ENCODE results near the gene INHBE.

Gene INHBE

DNA sequence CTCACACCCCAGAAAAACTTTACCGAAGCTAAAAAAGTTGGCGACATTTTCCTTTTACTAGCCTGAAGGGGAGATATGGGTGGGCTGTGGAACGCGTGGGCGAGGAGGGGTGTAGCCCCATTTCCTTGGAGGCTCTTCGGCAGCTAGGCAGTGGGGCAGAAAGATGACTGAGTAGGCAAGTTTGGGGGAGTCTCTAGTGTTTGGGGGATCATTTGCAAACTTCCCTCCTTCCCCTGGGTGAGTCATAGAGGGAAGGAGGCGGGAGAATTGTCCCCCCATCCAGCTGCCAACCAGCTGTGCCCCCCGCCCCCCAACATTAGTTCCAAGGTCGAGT lies 6.8 kb downstream of the INHBE start:
- 0% methylated on average over 6 of the region's 9 CpGs for WGBS
- no peaks in the 10 kb centered on the region for H3K36me3 ChIP-seq (ENCODE audit: control insufficient read depth in 1 of 2, insufficient read depth in 2 of 2, low read depth in 1 of 2, low read length in 2 of 2)
- H3K4ac ChIP-seq (ENCODE audit: low read depth in 1 of 2, low read length in 2 of 2), result no peak overlapping the region
- H3K27me3 ChIP-seq (ENCODE audit: control insufficient read depth in 1 of 2, insufficient read depth in 1 of 2, low read length in 2 of 2), result peaks cover 19 to 46% of the 10 kb centered on the region in 2 experiments
- H2BK15ac ChIP-seq (ENCODE audit: low read depth, poor library complexity, severe bottlenecking), result peak overlapping the region; percentile 19
- H3K79me1 ChIP-seq (replicated peaks; ENCODE audit: low read length, poor library complexity, severe bottlenecking), result peaks cover 2% of the 10 kb centered on the region
- peak overlapping the region; percentile 75 for H4K8ac ChIP-seq (ENCODE audit: low read length)
- peak overlapping the region in 1 of 2 experiments; percentile 66 for H3K23ac ChIP-seq (ENCODE audit: low read length in 2 of 2)
- H4K91ac ChIP-seq (ENCODE audit: low read length), result no peak overlapping the region
- peak overlapping the region; percentile 23 for H2AFZ ChIP-seq (ENCODE audit: low read depth, low read length)
- peak overlapping the region; percentile 26 for H2AK5ac ChIP-seq (ENCODE audit: low read length, severe bottlenecking)
- H3K4me3 ChIP-seq (ENCODE audit: insufficient read depth in 1 of 2, low read depth in 1 of 2, low read length in 2 of 2), result peak overlapping the region; percentile 68 to 82
- H3K27ac ChIP-seq (ENCODE audit: low read length, poor library complexity, severe bottlenecking), result no peak overlapping the region
- peaks cover 12% of the 10 kb centered on the region for H3K4me1 ChIP-seq (ENCODE audit: control insufficient read depth, insufficient read depth, low read depth, low read length)
- H3K4me2 ChIP-seq (ENCODE audit: low read length, poor library complexity, severe bottlenecking), result peak overlapping the region; percentile 99
- H3K14ac ChIP-seq (ENCODE audit: low read length in 2 of 2), result no peak overlapping the region
- no peak for DNase-seq
- peak overlapping the region; percentile 55 for H3K9ac ChIP-seq (ENCODE audit: low read length)
- peak overlapping the region; percentile 53 to 80 for H2BK12ac ChIP-seq (ENCODE audit: low read length in 2 of 2)
- no peaks in the 10 kb centered on the region for H3K9me3 ChIP-seq (ENCODE audit: control insufficient read depth, low read length)
- peak overlapping the region; percentile 65 to 97 for H3K18ac ChIP-seq (ENCODE audit: low read depth in 1 of 2, low read length in 2 of 2)
- H2BK5ac ChIP-seq (ENCODE audit: low read depth, low read length, poor library complexity, severe bottlenecking), result no peak overlapping the region
- no peak overlapping the region for H2BK120ac ChIP-seq (ENCODE audit: low read depth, low read length)

DNA sequence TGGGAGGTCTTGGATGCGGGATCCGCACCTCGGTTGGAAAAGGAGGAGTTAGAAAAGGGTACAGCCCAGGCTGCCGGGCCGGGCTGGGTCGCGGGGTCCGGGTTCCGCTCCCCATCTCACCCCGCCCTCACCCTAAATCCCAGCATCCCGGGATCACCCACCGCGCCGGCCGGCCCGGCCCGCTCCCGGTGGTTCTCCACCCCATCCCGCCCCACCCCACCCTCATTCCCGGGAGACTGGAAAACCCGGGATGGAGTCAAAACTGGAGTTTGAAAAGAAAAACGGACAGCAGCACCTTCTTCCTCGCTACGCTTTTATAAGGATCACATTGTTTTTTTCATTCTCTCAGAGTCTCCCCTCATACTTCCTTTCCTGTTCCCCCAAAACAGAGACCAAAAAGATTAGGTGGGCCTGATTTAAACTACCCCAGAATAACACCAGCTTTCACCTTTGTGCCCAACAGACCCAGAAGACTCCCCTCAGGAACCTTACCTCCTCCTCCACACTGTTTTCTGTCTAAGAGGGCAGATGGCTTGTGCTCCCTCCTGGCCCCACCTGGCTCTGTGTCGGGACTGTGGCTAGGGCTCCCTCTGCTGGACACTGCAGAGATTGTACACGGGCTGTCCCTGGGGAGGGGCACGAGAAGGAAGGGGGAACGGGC lies 7.3 kb downstream of the INHBE start:
- peak; percentile 93 for DNase-seq
- no peak overlapping the region for H3K14ac ChIP-seq (ENCODE audit: low read length in 2 of 2)
- no peak overlapping the region for H2AK5ac ChIP-seq (ENCODE audit: low read length, severe bottlenecking)
- peak overlapping the region; percentile 55 for H3K9ac ChIP-seq (ENCODE audit: low read length)
- H3K4me3 ChIP-seq (ENCODE audit: insufficient read depth in 1 of 2, low read depth in 1 of 2, low read length in 2 of 2), result peak overlapping the region; percentile 68 to 82
- H2BK5ac ChIP-seq (ENCODE audit: low read depth, low read length, poor library complexity, severe bottlenecking), result no peak overlapping the region
- under 1% methylated on average over 24 of the region's 28 CpGs for WGBS
- H3K18ac ChIP-seq (ENCODE audit: low read depth in 1 of 2, low read length in 2 of 2), result peak overlapping the region; percentile 29 to 97
- H2AFZ ChIP-seq (ENCODE audit: low read depth, low read length), result peak overlapping the region; percentile 23
- H2BK15ac ChIP-seq (ENCODE audit: low read depth, poor library complexity, severe bottlenecking), result peak overlapping the region; percentile 57
- peak overlapping the region in 1 of 2 experiments; percentile 12 for H2BK12ac ChIP-seq (ENCODE audit: low read length in 2 of 2)
- H3K4ac ChIP-seq (ENCODE audit: low read depth in 1 of 2, low read length in 2 of 2), result no peak overlapping the region
- no peak overlapping the region for H4K91ac ChIP-seq (ENCODE audit: low read length)
- H3K36me3 ChIP-seq (ENCODE audit: control insufficient read depth in 1 of 2, insufficient read depth in 2 of 2, low read depth in 1 of 2, low read length in 2 of 2), result no peaks in the 10 kb centered on the region
- no peak overlapping the region for H2BK120ac ChIP-seq (ENCODE audit: low read depth, low read length)
- H3K27ac ChIP-seq (ENCODE audit: low read length, poor library complexity, severe bottlenecking), result peak overlapping the region; percentile 74
- no peak overlapping the region for H3K23ac ChIP-seq (ENCODE audit: low read length in 2 of 2)
- no peak overlapping the region for H4K8ac ChIP-seq (ENCODE audit: low read length)
- H3K4me1 ChIP-seq (ENCODE audit: control insufficient read depth, insufficient read depth, low read depth, low read length), result peaks cover 12% of the 10 kb centered on the region
- peak overlapping the region; percentile 99 for H3K4me2 ChIP-seq (ENCODE audit: low read length, poor library complexity, severe bottlenecking)
- H3K79me1 ChIP-seq (replicated peaks; ENCODE audit: low read length, poor library complexity, severe bottlenecking), result peaks cover 2% of the 10 kb centered on the region
- peaks cover 24 to 51% of the 10 kb centered on the region in 2 experiments for H3K27me3 ChIP-seq (ENCODE audit: control insufficient read depth in 1 of 2, insufficient read depth in 1 of 2, low read length in 2 of 2)
- H3K9me3 ChIP-seq (ENCODE audit: control insufficient read depth, low read length), result no peaks in the 10 kb centered on the region

DNA sequence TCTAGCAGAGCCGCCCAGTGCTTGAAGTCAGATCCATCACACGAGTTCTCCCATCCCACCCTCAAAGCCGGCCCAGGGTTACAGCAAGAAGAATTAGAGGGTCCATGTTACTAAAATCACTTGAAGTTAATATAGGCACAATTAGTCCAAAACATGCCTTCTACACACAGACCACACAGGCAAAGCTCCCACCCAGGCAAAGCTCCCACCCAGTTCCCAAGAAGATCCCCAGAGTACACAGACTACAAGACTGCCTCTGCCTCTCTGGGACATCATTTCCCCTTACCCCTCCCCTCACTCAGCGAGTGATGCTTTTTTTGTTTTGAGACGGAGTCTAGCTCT lies 7.8 kb downstream of the INHBE start:
- WGBS, result 45% methylated on average over 4 of the region's 5 CpGs
- H3K18ac ChIP-seq (ENCODE audit: low read depth in 1 of 2, low read length in 2 of 2), result no peak overlapping the region

DNA sequence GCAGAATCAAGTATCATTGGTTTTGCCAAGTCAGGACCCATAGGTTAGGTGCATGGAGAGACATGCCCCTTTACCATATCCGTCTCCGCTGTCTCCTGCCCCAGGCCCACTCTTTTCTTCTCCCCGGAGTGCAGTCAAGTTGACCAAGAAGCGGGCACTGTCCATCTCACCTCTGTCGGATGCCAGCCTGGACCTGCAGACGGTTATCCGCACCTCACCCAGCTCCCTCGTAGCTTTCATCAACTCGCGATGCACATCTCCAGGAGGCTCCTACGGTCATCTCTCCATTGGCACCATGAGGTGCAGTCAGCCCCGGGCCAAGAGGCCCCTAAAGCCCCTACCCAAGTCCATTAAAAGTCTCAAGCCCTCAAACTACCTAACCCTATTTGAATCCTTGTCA lies 9.5 kb downstream of the INHBE start:
- Histone ChIP-seq H2BK15ac (ENCODE audit: low read depth, poor library complexity, severe bottlenecking) (no peak overlapping the region), H3K14ac (ENCODE audit: low read length in 2 of 2) (no peak overlapping the region), H3K36me3 (ENCODE audit: control insufficient read depth in 1 of 2, insufficient read depth in 2 of 2, low read depth in 1 of 2, low read length in 2 of 2) (no peaks in the 10 kb centered on the region), H3K4me1 (ENCODE audit: control insufficient read depth, insufficient read depth, low read depth, low read length) (peaks cover 10% of the 10 kb centered on the region), H2BK5ac (ENCODE audit: low read depth, low read length, poor library complexity, severe bottlenecking) (no peak overlapping the region), H3K79me1 (replicated peaks; ENCODE audit: low read length, poor library complexity, severe bottlenecking) (peaks cover 2% of the 10 kb centered on the region), H3K18ac (ENCODE audit: low read depth in 1 of 2, low read length in 2 of 2) (no peak overlapping the region), H4K8ac (ENCODE audit: low read length) (no peak overlapping the region), H3K4me2 (ENCODE audit: low read length, poor library complexity, severe bottlenecking) (no peak overlapping the region), H2BK12ac (ENCODE audit: low read length in 2 of 2) (no peak overlapping the region), H3K23ac (ENCODE audit: low read length in 2 of 2) (no peak overlapping the region), H3K27me3 (ENCODE audit: control insufficient read depth in 1 of 2, insufficient read depth in 1 of 2, low read length in 2 of 2) (peaks cover 38 to 70% of the 10 kb centered on the region in 2 experiments), H3K4me3 (ENCODE audit: insufficient read depth in 1 of 2, low read depth in 1 of 2, low read length in 2 of 2) (no peak overlapping the region), H4K91ac (ENCODE audit: low read length) (no peak overlapping the region), H3K9ac (ENCODE audit: low read length) (no peak overlapping the region), H3K4ac (ENCODE audit: low read depth in 1 of 2, low read length in 2 of 2) (no peak overlapping the region), H3K9me3 (ENCODE audit: control insufficient read depth, low read length) (no peaks in the 10 kb centered on the region), H2AFZ (ENCODE audit: low read depth, low read length) (no peak overlapping the region), H2BK120ac (ENCODE audit: low read depth, low read length) (no peak overlapping the region), H2AK5ac (ENCODE audit: low read length, severe bottlenecking) (no peak overlapping the region), H3K27ac (ENCODE audit: low read length, poor library complexity, severe bottlenecking) (no peak overlapping the region)
- WGBS, result 95% methylated on average over 12 of the region's 12 CpGs
- DNase-seq, result no peak

More for the DNA sequence above, 7.8 kb downstream of the INHBE start:
- no peak overlapping the region for H4K91ac ChIP-seq (ENCODE audit: low read length)
- H3K4ac ChIP-seq (ENCODE audit: low read depth in 1 of 2, low read length in 2 of 2), result no peak overlapping the region
- H3K14ac ChIP-seq (ENCODE audit: low read length in 2 of 2), result no peak overlapping the region
- no peak overlapping the region for H2AFZ ChIP-seq (ENCODE audit: low read depth, low read length)
- H3K27ac ChIP-seq (ENCODE audit: low read length, poor library complexity, severe bottlenecking), result no peak overlapping the region
- H3K4me3 ChIP-seq (ENCODE audit: insufficient read depth in 1 of 2, low read depth in 1 of 2, low read length in 2 of 2), result no peak overlapping the region
- H3K79me1 ChIP-seq (replicated peaks; ENCODE audit: low read length, poor library complexity, severe bottlenecking), result peaks cover 2% of the 10 kb centered on the region
- H2BK12ac ChIP-seq (ENCODE audit: low read length in 2 of 2), result no peak overlapping the region
- H3K4me2 ChIP-seq (ENCODE audit: low read length, poor library complexity, severe bottlenecking), result peak overlapping the region; percentile 13
- no peak overlapping the region for H2AK5ac ChIP-seq (ENCODE audit: low read length, severe bottlenecking)
- H2BK5ac ChIP-seq (ENCODE audit: low read depth, low read length, poor library complexity, severe bottlenecking), result no peak overlapping the region
- H3K36me3 ChIP-seq (ENCODE audit: control insufficient read depth in 1 of 2, insufficient read depth in 2 of 2, low read depth in 1 of 2, low read length in 2 of 2), result no peaks in the 10 kb centered on the region
- H3K27me3 ChIP-seq (ENCODE audit: control insufficient read depth in 1 of 2, insufficient read depth in 1 of 2, low read length in 2 of 2), result peaks cover 29 to 56% of the 10 kb centered on the region in 2 experiments
- H2BK15ac ChIP-seq (ENCODE audit: low read depth, poor library complexity, severe bottlenecking), result no peak overlapping the region
- H3K4me1 ChIP-seq (ENCODE audit: control insufficient read depth, insufficient read depth, low read depth, low read length), result peaks cover 12% of the 10 kb centered on the region
- no peak overlapping the region for H3K9ac ChIP-seq (ENCODE audit: low read length)
- H2BK120ac ChIP-seq (ENCODE audit: low read depth, low read length), result no peak overlapping the region
- no peak for DNase-seq
- H3K9me3 ChIP-seq (ENCODE audit: control insufficient read depth, low read length), result no peaks in the 10 kb centered on the region
- no peak overlapping the region for H3K23ac ChIP-seq (ENCODE audit: low read length in 2 of 2)
- no peak overlapping the region for H4K8ac ChIP-seq (ENCODE audit: low read length)

All from mesenchymal stem cell (in vitro differentiated cells and primary cell).